K562 (cell line): ENCODE data around the gene ENTPD3. TPM values are rescaled to one million over a fixed set of nuclear protein-coding genes. Genes with fewer than 3 reads are reported as not detected.

Source experiments
- CBX1 ChIP-seq: sonication (generic); IDR thresholded peaks from 2 replicates; pipeline ENCODE4 v1.6.1; 2016; ENCODE audit warnings: antibody characterized with exemption, low read depth, mild to moderate bottlenecking
- CCNT2 ChIP-seq: IDR thresholded peaks from 2 replicates; pipeline ENCODE4 v1.6.1; 2011; ENCODE audit warnings: borderline replicate concordance, low read depth, mild to moderate bottlenecking, moderate library complexity, mixed read lengths, low read length; ENCODE audit not compliant: insufficient read length; ENCODE audit errors: extremely low read depth
- HDAC8 ChIP-seq: fragments of 450-650 bp; IDR thresholded peaks from 2 replicates; pipeline ENCODE4 v1.6.1; 2016; ENCODE audit warnings: mild to moderate bottlenecking, missing genetic modification characterization, moderate library complexity, missing compliant biosample characterization
- KLF1 ChIP-seq: fragments of 450-650 bp; IDR thresholded peaks from 2 replicates; pipeline ENCODE4 v1.6.1; 2016; ENCODE audit warnings: missing genetic modification characterization, missing compliant biosample characterization
- MLLT1 ChIP-seq, 2 experiments: fragments of 450-650 bp; IDR thresholded peaks; 2 replicates each; pipeline ENCODE4 v1.6.1; 2016
- NR2C2 ChIP-seq, 2 experiments: fragments of 200-800 bp in 1 of 2; sonication (Bioruptor generic) in 1 of 2; sonication (generic) in 1 of 2; formaldehyde crosslinking in 1 of 2; IDR thresholded peaks; 2 replicates each; pipeline versions ENCODE4 v1.6.1 to v1.8.0; 2016 to 2022; ENCODE audit warnings: mild to moderate bottlenecking in 1 of 2, missing compliant biosample characterization in 1 of 2, missing genetic modification characterization in 1 of 2, missing genetic modification reagents in 1 of 2
- TRIM24 ChIP-seq, 2 experiments: fragments of 450-650 bp; IDR thresholded peaks; 2 replicates each; pipeline ENCODE4 v1.6.1; 2016
- ZBTB33 ChIP-seq: sonication (generic); formaldehyde crosslinking; IDR thresholded peaks from 2 replicates; pipeline ENCODE4 v1.8.1; 2023; ENCODE audit warnings: mild to moderate bottlenecking, missing genetic modification reagents
- ZBTB7A ChIP-seq: IDR thresholded peaks from 2 replicates; pipeline ENCODE4 v1.6.1; 2011; ENCODE audit warnings: low read depth, mild to moderate bottlenecking, low read length, moderate library complexity, borderline replicate concordance; ENCODE audit not compliant: control insufficient read depth
- ZNF174 ChIP-seq: fragments of 250-450 bp; sonication (Bioruptor Pico); IDR thresholded peaks from 2 replicates; pipeline ENCODE4 v1.4.0; 2020; ENCODE audit warnings: mild to moderate bottlenecking
- ZNF175 ChIP-seq: fragments of 200-800 bp; sonication (Bioruptor generic); IDR thresholded peaks from 2 replicates; pipeline ENCODE4 v1.6.1; 2016; ENCODE audit warnings: low read depth, mild to moderate bottlenecking, missing genetic modification characterization, missing compliant biosample characterization
- ZNF184 ChIP-seq: sonication (generic); formaldehyde crosslinking; IDR thresholded peaks from 2 replicates; pipeline ENCODE4 v1.5.0; 2020; ENCODE audit warnings: missing genetic modification reagents
- ZNF431 ChIP-seq: sonication (generic); formaldehyde crosslinking; IDR thresholded peaks from 2 replicates; pipeline ENCODE4 v1.8.0; 2022; ENCODE audit warnings: mild to moderate bottlenecking, missing genetic modification reagents
- ZNF586 ChIP-seq: fragments of 450-650 bp; formaldehyde crosslinking; conservative IDR thresholded peaks from 2 replicates; pipeline ENCODE4 v1.4.0; 2020; ENCODE audit warnings: mild to moderate bottlenecking, moderate library complexity
- polyA plus RNA-seq, 8 experiments: library from polyadenylated mRNA; depleted of rRNA in 4 of 8; stranded (reverse) in 5 of 8; unstranded in 3 of 8; fragments of >200 nt; fragmentation: Nextera tagmentation in 2 of 8; fragmentation: Illumina TruSeq in 1 of 8; extraction: Ambion mirVana in 2 of 8; extraction: Trizol in 1 of 8; gene quantifications; 2 replicates each; pipeline versions ENCODE4 v1.2.1 to v1.2.3, GENCODE V29; 2011 to 2014; ENCODE audit warnings: inconsistent platforms in 1 of 8, missing spikeins in 1 of 8
- total RNA-seq, 7 experiments: library from RNA; depleted of rRNA in 6 of 7; stranded (reverse); fragments of >200 nt in 6 of 7; fragmentation: Illumina TruSeq in 2 of 7; extraction: Trizol in 2 of 7; gene quantifications; 2 replicates each; pipeline versions ENCODE4 v1.2.1 to v1.2.3, GENCODE V29; 2011 to 2021; ENCODE audit warnings: low replicate concordance in 1 of 7
- TF ChIP-seq, protein P1 (sequence below): sonication (generic); formaldehyde crosslinking; IDR thresholded peaks from 2 replicates; pipeline ENCODE4 v1.8.0; 2022; ENCODE audit warnings: mild to moderate bottlenecking, missing genetic modification reagents, borderline replicate concordance
- TF ChIP-seq, protein P2 (sequence below): sonication (generic); formaldehyde crosslinking; IDR thresholded peaks from 2 replicates; pipeline ENCODE4 v1.8.0; 2022; ENCODE audit warnings: mild to moderate bottlenecking, missing genetic modification reagents
- TF ChIP-seq, protein P3 (sequence below): fragments of 450-650 bp; formaldehyde crosslinking; IDR thresholded peaks from 2 replicates; pipeline ENCODE4 v1.4.0; 2020; ENCODE audit warnings: mild to moderate bottlenecking, mixed read lengths

Gene ENTPD3
- total and polyA plus RNA-seq, 9 of the 15 experiments (the other 6 are each of a cell fraction or from before 2014, with no cell fraction given) = 0.23 to 2.1 (median 0.58) TPM

DNA sequence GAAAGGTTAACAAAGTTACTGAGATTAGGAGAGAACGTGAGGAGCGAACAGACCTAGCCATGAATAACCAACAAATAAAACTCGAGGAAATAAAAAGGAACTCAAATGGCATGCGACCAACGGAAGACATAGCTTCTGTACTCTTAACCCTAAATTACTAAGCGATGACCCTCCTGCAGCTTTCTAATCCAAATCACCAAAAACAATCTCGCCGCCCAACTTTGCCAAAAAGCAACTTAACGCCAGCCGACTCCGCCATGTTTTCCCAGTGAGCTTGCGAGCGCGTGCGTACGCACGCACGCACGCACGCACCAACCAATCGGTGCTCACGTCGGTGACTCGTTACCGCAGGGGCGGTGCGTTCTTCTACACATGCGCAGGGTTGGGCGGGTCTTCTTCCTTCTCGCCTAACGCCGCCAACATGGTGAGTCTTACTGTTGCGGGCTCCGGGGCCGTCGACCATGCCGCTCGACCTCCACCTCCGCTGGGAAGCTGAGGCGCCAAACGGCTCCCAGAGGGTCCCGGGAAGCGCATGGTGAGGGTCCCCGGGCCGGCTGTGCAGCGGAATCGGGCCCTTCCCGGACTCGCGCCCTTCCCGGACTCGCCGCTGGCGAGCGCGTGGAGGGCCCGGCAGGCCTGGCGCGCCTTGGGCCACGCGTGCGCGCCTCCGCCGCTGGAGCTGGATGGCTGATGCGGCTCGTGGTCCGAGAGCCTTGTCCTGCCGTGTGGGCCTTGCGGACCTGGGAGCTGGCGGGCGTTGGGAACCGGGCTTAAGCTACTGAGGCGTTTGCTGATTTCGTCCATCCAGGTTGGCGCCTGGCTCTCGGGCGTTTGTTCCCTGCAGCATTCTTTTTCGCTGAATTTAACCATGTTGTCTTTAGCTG lies 70.2 kb downstream of the ENTPD3 start, which contains the start of gene RPL14 (continued):
- TF ChIP-seq, protein P1, sequence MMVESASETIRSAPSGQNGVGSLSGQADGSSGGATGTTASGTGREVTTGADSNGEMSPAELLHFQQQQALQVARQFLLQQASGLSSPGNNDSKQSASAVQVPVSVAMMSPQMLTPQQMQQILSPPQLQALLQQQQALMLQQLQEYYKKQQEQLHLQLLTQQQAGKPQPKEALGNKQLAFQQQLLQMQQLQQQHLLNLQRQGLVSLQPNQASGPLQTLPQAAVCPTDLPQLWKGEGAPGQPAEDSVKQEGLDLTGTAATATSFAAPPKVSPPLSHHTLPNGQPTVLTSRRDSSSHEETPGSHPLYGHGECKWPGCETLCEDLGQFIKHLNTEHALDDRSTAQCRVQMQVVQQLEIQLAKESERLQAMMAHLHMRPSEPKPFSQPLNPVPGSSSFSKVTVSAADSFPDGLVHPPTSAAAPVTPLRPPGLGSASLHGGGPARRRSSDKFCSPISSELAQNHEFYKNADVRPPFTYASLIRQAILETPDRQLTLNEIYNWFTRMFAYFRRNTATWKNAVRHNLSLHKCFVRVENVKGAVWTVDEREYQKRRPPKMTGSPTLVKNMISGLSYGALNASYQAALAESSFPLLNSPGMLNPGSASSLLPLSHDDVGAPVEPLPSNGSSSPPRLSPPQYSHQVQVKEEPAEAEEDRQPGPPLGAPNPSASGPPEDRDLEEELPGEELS = peak; percentile 88; the same call in 1 of the 2 replicates
- 0 out of 2 replicates have a peak, but pooled peaks have one; percentile 45 for TF ChIP-seq HDAC8 (tag)
- TF ChIP-seq MLLT1 (IDR thresholded peaks at IDR 0.05) = peak; percentile 4 to 66; a peak in 2 of 4 replicates
- TF ChIP-seq ZBTB33 (CRISPR knock-in tag) = peak; percentile 52; the same call in 1 of the 2 replicates
- peak; percentile 64; the same call in 1 of the 2 replicates for TF ChIP-seq ZNF175 (CRISPR knock-in tag)
- no peak for TF ChIP-seq ZNF184 (CRISPR knock-in tag)
- TF ChIP-seq CBX1 = peak; percentile 94
- TF ChIP-seq, protein P2, sequence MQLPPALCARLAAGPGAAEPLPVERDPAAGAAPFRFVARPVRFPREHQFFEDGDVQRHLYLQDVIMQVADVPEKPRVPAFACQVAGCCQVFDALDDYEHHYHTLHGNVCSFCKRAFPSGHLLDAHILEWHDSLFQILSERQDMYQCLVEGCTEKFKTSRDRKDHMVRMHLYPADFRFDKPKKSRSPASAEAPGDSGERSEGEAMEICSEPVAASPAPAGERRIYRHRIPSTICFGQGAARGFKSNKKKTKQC = peak; percentile 96
- TF ChIP-seq NR2C2 (CRISPR knock-in tag; IDR thresholded peaks at IDR 0.05) = peak; percentile 83
- peak; percentile 63; the same call in 1 of the 2 replicates for TF ChIP-seq NR2C2 (tag; IDR thresholded peaks at IDR 0.05)
- TF ChIP-seq, protein P3, sequence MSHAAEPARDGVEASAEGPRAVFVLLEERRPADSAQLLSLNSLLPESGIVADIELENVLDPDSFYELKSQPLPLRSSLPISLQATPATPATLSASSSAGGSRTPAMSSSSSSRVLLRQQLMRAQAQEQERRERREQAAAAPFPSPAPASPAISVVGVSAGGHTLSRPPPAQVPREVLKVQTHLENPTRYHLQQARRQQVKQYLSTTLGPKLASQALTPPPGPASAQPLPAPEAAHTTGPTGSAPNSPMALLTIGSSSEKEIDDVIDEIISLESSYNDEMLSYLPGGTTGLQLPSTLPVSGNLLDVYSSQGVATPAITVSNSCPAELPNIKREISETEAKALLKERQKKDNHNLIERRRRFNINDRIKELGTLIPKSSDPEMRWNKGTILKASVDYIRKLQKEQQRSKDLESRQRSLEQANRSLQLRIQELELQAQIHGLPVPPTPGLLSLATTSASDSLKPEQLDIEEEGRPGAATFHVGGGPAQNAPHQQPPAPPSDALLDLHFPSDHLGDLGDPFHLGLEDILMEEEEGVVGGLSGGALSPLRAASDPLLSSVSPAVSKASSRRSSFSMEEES (CRISPR knock-in tag) = 0 out of 2 replicates have a peak, but pooled peaks have one; percentile 4
- no peak for TF ChIP-seq ZNF586
- TF ChIP-seq CCNT2 = peak; percentile 81
- TF ChIP-seq TRIM24 (IDR thresholded peaks at IDR 0.05) = peak in 1 of 2 experiments; percentile 7; a peak in 1 of 4 replicates
- TF ChIP-seq ZNF431 (CRISPR knock-in tag) = peak; percentile 83
- no peak for TF ChIP-seq ZNF174
- TF ChIP-seq KLF1 = peak; percentile 56; the same call in 1 of the 2 replicates
- TF ChIP-seq ZBTB7A = no peak
